ENCODE data around the gene PLXNA2. TPM values are rescaled to one million over a fixed set of nuclear protein-coding genes. Genes with fewer than 3 reads are reported as not detected.

PLXNA2 gene
- total RNA-seq, 1 donor from 2014 or later: 9.0 TPM

GRCh38 chr1:208057056-208057455 lies 187.1 kb downstream of the PLXNA2 start:
- TF ChIP-seq CTCF (IDR thresholded peaks at IDR 0.05; ENCODE audit: insufficient read depth, low read length, severe bottlenecking): no peak
- no peak for DNase-seq (ENCODE audit: low read depth)
- no peak overlapping the region for H3K4me3 ChIP-seq (ENCODE audit: low read depth, low read length)
- FAIRE-seq: no peak
- no peaks in the 10 kb centered on the region for H3K27me3 ChIP-seq (ENCODE audit: control insufficient read depth, insufficient read depth, low read length)
- peaks cover 15% of the 10 kb centered on the region for H3K36me3 ChIP-seq (ENCODE audit: control insufficient read depth, insufficient read depth, low read length)

GRCh38 chr1:208055535-208055934 lies 188.6 kb downstream of the PLXNA2 start:
- Histone ChIP-seq H3K27me3 (ENCODE audit: control insufficient read depth, insufficient read depth, low read length) (no peaks in the 10 kb centered on the region), H3K36me3 (ENCODE audit: control insufficient read depth, insufficient read depth, low read length) (peaks cover 12% of the 10 kb centered on the region), H3K4me3 (ENCODE audit: low read depth, low read length) (no peak overlapping the region)
- TF ChIP-seq CTCF (IDR thresholded peaks at IDR 0.05; ENCODE audit: insufficient read depth, low read length, severe bottlenecking): no peak
- DNase-seq (ENCODE audit: low read depth) (no peak), FAIRE-seq (no peak)

- Histone ChIP-seq H3K4me3 (ENCODE audit: low read depth, low read length) (no peak overlapping the region), H3K27me3 (ENCODE audit: control insufficient read depth, insufficient read depth, low read length) (no peaks in the 10 kb centered on the region), H3K36me3 (ENCODE audit: control insufficient read depth, insufficient read depth, low read length) (peaks cover 12% of the 10 kb centered on the region)
- FAIRE-seq: no peak
- DNase-seq (ENCODE audit: low read depth): no peak
- TF ChIP-seq CTCF (IDR thresholded peaks at IDR 0.05; ENCODE audit: insufficient read depth, low read length, severe bottlenecking): no peak
Observed at GRCh38 chr1:208054911-208055379, 189.2 kb downstream of the PLXNA2 start.

- peaks cover 11% of the 10 kb centered on the region for H3K36me3 ChIP-seq (ENCODE audit: control insufficient read depth, insufficient read depth, low read length)
- FAIRE-seq (no peak), DNase-seq (ENCODE audit: low read depth) (peak; percentile 40)
- no peak overlapping the region for H3K4me3 ChIP-seq (ENCODE audit: low read depth, low read length)
- no peaks in the 10 kb centered on the region for H3K27me3 ChIP-seq (ENCODE audit: control insufficient read depth, insufficient read depth, low read length)
- no peak for TF ChIP-seq CTCF (IDR thresholded peaks at IDR 0.05; ENCODE audit: insufficient read depth, low read length, severe bottlenecking)
Observed at GRCh38 chr1:208054485-208054884, 189.7 kb downstream of the PLXNA2 start.

- FAIRE-seq (no peak), DNase-seq (ENCODE audit: low read depth) (no peak)
- Histone ChIP-seq H3K4me3 (ENCODE audit: low read depth, low read length) (no peak overlapping the region), H3K36me3 (ENCODE audit: control insufficient read depth, insufficient read depth, low read length) (peaks cover 11% of the 10 kb centered on the region), H3K27me3 (ENCODE audit: control insufficient read depth, insufficient read depth, low read length) (no peaks in the 10 kb centered on the region)
- TF ChIP-seq CTCF (IDR thresholded peaks at IDR 0.05; ENCODE audit: insufficient read depth, low read length, severe bottlenecking): no peak
Observed at GRCh38 chr1:208053661-208054060, 190.5 kb downstream of the PLXNA2 start.

GRCh38 chr1:208052926-208053407 lies 191.2 kb downstream of the PLXNA2 start:
- DNase-seq (ENCODE audit: low read depth) (no peak), FAIRE-seq (no peak)
- Histone ChIP-seq H3K27me3 (ENCODE audit: control insufficient read depth, insufficient read depth, low read length) (no peaks in the 10 kb centered on the region), H3K4me3 (ENCODE audit: low read depth, low read length) (no peak overlapping the region), H3K36me3 (ENCODE audit: control insufficient read depth, insufficient read depth, low read length) (peaks cover 11% of the 10 kb centered on the region)
- TF ChIP-seq CTCF (IDR thresholded peaks at IDR 0.05; ENCODE audit: insufficient read depth, low read length, severe bottlenecking): no peak

All from bronchial epithelial cell (primary cell).